Ishikawa (cell line): ENCODE measurements around the gene FGFR1OP2.

Experiments used
- CEBPB ChIP-seq: IDR thresholded peaks from 2 replicates; pipeline ENCODE4 v1.6.1; 2012
- CREB1 ChIP-seq: IDR thresholded peaks from 2 replicates; pipeline ENCODE4 v1.6.1; 2012; ENCODE audit warnings: low read depth
- EGR1 ChIP-seq: IDR thresholded peaks from 2 replicates; pipeline ENCODE4 v1.6.1; 2012
- EP300 ChIP-seq: IDR thresholded peaks from 2 replicates; pipeline ENCODE4 v1.6.1; 2012; ENCODE audit warnings: borderline replicate concordance
- FOXM1 ChIP-seq: IDR thresholded peaks from 2 replicates; pipeline ENCODE4 v1.6.1; 2012; ENCODE audit warnings: low read depth, borderline replicate concordance
- NFIC ChIP-seq: IDR thresholded peaks from 2 replicates; pipeline ENCODE4 v1.6.1; 2012
- RAD21 ChIP-seq: IDR thresholded peaks from 2 replicates; pipeline ENCODE4 v1.6.1; 2012; ENCODE audit warnings: low read depth
- TAF1 ChIP-seq: IDR thresholded peaks from 2 replicates; pipeline ENCODE4 v1.6.1; 2012; ENCODE audit warnings: low read depth, mild to moderate bottlenecking
- TCF12 ChIP-seq: IDR thresholded peaks from 2 replicates; pipeline ENCODE4 v1.6.1; 2012; ENCODE audit warnings: low read depth
- TEAD4 ChIP-seq: IDR thresholded peaks from 2 replicates; pipeline ENCODE4 v1.6.1; 2012
- USF1 ChIP-seq: IDR thresholded peaks from 2 replicates; pipeline ENCODE4 v1.6.1; 2012
- YY1 ChIP-seq: IDR thresholded peaks from 2 replicates; pipeline ENCODE4 v1.6.1; 2012; ENCODE audit warnings: low read depth
- ZBTB7A ChIP-seq: IDR thresholded peaks from 2 replicates; pipeline ENCODE4 v1.6.1; 2012; ENCODE audit warnings: low read depth
- TF ChIP-seq, protein P1 (sequence below): IDR thresholded peaks from 2 replicates; pipeline ENCODE4 v1.6.1; 2012
- TF ChIP-seq, protein P2 (sequence below): IDR thresholded peaks from 2 replicates; pipeline ENCODE4 v1.6.1; 2012; ENCODE audit warnings: low read depth, mild to moderate bottlenecking

The FGFR1OP2 gene

GRCh38 chr12:27014859-27015729, 76.8 kb downstream of the FGFR1OP2 start:
- TF ChIP-seq CREB1 (no peak), RAD21 (no peak), TEAD4 (no peak), CEBPB (no peak), YY1 (no peak), USF1 (no peak), TAF1 (no peak), EP300 (no peak), EGR1 (no peak), ZBTB7A (no peak), TCF12 (no peak), NFIC (no peak), FOXM1 (no peak)
- TF ChIP-seq, protein P1, sequence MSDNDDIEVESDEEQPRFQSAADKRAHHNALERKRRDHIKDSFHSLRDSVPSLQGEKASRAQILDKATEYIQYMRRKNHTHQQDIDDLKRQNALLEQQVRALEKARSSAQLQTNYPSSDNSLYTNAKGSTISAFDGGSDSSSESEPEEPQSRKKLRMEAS: no peak
- TF ChIP-seq, protein P2, sequence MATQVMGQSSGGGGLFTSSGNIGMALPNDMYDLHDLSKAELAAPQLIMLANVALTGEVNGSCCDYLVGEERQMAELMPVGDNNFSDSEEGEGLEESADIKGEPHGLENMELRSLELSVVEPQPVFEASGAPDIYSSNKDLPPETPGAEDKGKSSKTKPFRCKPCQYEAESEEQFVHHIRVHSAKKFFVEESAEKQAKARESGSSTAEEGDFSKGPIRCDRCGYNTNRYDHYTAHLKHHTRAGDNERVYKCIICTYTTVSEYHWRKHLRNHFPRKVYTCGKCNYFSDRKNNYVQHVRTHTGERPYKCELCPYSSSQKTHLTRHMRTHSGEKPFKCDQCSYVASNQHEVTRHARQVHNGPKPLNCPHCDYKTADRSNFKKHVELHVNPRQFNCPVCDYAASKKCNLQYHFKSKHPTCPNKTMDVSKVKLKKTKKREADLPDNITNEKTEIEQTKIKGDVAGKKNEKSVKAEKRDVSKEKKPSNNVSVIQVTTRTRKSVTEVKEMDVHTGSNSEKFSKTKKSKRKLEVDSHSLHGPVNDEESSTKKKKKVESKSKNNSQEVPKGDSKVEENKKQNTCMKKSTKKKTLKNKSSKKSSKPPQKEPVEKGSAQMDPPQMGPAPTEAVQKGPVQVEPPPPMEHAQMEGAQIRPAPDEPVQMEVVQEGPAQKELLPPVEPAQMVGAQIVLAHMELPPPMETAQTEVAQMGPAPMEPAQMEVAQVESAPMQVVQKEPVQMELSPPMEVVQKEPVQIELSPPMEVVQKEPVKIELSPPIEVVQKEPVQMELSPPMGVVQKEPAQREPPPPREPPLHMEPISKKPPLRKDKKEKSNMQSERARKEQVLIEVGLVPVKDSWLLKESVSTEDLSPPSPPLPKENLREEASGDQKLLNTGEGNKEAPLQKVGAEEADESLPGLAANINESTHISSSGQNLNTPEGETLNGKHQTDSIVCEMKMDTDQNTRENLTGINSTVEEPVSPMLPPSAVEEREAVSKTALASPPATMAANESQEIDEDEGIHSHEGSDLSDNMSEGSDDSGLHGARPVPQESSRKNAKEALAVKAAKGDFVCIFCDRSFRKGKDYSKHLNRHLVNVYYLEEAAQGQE: no peak

DNA sequence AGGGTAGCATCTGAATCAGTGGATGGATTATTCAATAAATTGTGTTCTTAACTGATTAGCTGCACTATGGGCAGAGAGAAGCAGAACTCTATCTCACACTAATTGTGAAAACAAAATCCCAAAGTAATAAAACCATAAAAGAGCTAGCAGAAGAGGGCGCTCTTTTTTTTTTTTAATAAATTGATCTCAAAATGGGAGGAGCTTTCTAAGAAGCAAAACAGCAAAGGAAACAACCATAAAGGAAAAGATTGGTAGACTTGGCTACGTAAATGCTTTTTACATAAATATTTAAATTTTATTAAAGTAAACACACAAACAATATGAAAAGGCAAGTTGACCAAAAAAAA, 77.4 kb downstream of the FGFR1OP2 start:
- TF ChIP-seq RAD21 (peak; percentile 43), NFIC (no peak)
